22Rv1 (cell line): Measurements from ENCODE around the gene NUB1.

ENCODE experiments used
- H3K27ac ChIP-seq: fragments of 450-650 bp; 2 replicates; pipeline ENCODE4 v1.5.1; 2017
- CTCF ChIP-seq: fragments of 450-650 bp; IDR thresholded peaks from 2 replicates; pipeline ENCODE4 v1.5.1; 2017; ENCODE audit warnings: mild to moderate bottlenecking
- ZFX ChIP-seq: fragments of 450-650 bp; IDR thresholded peaks from 2 replicates; pipeline ENCODE4 v1.6.1; 2017; ENCODE audit warnings: antibody characterized with exemption, borderline replicate concordance

The NUB1 gene

GRCh38 chr7:151346470-151346769, 4.8 kb downstream of the NUB1 start:
- peak overlapping the region; percentile 35 for H3K27ac ChIP-seq
- TF ChIP-seq ZFX (no peak), CTCF (no peak)

GRCh38 chr7:151347200-151347599, 5.6 kb downstream of the NUB1 start:
- TF ChIP-seq CTCF, result no peak
- TF ChIP-seq ZFX, result no peak
- H3K27ac ChIP-seq, result no peak overlapping the region

- TF ChIP-seq CTCF (no peak), ZFX (no peak)
- H3K27ac ChIP-seq, result no peak overlapping the region
These were observed 7.4 kb downstream of the NUB1 start for GRCh38 chr7:151348970-151349369.

- TF ChIP-seq ZFX (no peak), CTCF (no peak)
- no peak overlapping the region for H3K27ac ChIP-seq
These were observed 7.9 kb downstream of the NUB1 start for GRCh38 chr7:151349507-151349853.

- no peak overlapping the region for H3K27ac ChIP-seq
- TF ChIP-seq ZFX (no peak), CTCF (peak; percentile 38)
These were observed 9.4 kb downstream of the NUB1 start for GRCh38 chr7:151351027-151351426.

- H3K27ac ChIP-seq, result no peak overlapping the region
- TF ChIP-seq CTCF (no peak), ZFX (no peak)
These were observed 10.4 kb downstream of the NUB1 start for GRCh38 chr7:151351967-151352366.

- H3K27ac ChIP-seq, result no peak overlapping the region
- TF ChIP-seq ZFX (no peak), CTCF (no peak)
These were observed 10.9 kb downstream of the NUB1 start for GRCh38 chr7:151352512-151352911.
